GM23248 (cell line): ENCODE results near the gene COPG1.

ENCODE experiments used
- EZH2 ChIP-seq: fragments of 200-600 bp; sonication (generic); IDR thresholded peaks from 2 replicates; pipeline ENCODE4 v1.6.1; 2018; ENCODE audit warnings: antibody characterized with exemption, mild to moderate bottlenecking; ENCODE audit not compliant: insufficient read depth, poor library complexity, severe bottlenecking
- EZH2phosphoT487 ChIP-seq: fragments of 200-600 bp; sonication (generic); IDR thresholded peaks from 2 replicates; pipeline ENCODE4 v1.6.1; 2018; ENCODE audit warnings: antibody characterized with exemption, moderate library complexity, mild to moderate bottlenecking, low read depth; ENCODE audit not compliant: insufficient read depth

DNA sequence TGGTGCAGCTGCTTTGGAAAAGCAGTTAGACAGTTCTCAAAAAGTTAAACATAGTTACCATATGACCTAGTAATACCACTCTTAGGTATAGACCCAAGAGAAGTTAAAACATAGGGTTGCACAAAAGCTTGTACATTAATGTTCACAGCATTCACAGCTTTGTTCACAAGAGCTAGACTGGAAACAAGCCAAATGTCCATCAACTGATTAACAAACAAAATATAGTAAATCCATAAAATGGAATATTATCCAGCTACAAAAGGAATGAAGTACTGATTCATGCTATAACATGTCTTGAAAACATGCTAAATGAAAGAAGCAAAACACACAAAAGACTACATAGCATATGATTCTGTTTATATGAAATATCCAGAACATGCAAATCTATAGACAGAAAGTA lies 2.8 kb upstream of the COPG1 start:
- TF ChIP-seq EZH2 (no peak), EZH2phosphoT487 (no peak)
